Measurements from ENCODE around the gene OR13J1. TPM values are rescaled to one million over a fixed set of nuclear protein-coding genes. Genes with fewer than 3 reads are reported as not detected.

OR13J1 gene
- total RNA-seq, 1 donor: not detected

DNA sequence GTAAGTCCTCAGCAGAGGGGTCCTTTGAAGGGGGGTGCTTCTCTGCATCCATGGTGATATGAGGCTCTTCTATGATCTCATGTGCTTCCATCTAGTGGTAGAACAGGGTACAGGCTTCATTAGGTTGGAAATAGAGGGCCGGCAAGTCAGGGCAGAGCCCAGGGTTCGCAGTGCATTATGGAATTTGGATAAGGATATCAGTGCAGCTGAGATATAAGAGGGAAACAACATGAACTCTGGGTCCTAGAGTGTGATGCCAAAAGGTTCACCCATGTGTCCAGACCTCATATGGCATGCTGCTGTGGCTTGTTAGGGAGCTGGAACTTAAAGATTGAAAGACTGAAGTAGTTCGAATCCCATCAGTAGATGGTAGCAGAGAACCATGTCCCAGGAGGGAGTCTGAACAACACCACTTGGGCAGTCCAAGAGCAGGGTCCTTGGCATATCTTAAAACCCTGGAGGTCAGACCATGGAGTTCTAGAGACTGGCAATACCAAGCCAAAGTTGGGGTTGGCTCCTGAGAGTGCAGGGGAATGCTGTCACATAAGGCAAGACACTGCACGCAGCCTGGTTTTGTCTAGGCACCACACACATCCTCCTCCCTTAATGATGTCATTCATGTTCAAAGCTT, 44.0 kb downstream of the OR13J1 start:
- TF ChIP-seq, protein P1, sequence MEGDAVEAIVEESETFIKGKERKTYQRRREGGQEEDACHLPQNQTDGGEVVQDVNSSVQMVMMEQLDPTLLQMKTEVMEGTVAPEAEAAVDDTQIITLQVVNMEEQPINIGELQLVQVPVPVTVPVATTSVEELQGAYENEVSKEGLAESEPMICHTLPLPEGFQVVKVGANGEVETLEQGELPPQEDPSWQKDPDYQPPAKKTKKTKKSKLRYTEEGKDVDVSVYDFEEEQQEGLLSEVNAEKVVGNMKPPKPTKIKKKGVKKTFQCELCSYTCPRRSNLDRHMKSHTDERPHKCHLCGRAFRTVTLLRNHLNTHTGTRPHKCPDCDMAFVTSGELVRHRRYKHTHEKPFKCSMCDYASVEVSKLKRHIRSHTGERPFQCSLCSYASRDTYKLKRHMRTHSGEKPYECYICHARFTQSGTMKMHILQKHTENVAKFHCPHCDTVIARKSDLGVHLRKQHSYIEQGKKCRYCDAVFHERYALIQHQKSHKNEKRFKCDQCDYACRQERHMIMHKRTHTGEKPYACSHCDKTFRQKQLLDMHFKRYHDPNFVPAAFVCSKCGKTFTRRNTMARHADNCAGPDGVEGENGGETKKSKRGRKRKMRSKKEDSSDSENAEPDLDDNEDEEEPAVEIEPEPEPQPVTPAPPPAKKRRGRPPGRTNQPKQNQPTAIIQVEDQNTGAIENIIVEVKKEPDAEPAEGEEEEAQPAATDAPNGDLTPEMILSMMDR (IDR thresholded peaks at IDR 0.05; ENCODE audit: insufficient read depth, low read length): peak; percentile 91
- H3K4me3 ChIP-seq (ENCODE audit: low read depth, low read length): no peak overlapping the region
- DNase-seq (ENCODE audit: low read depth): peak; percentile 82

DNA sequence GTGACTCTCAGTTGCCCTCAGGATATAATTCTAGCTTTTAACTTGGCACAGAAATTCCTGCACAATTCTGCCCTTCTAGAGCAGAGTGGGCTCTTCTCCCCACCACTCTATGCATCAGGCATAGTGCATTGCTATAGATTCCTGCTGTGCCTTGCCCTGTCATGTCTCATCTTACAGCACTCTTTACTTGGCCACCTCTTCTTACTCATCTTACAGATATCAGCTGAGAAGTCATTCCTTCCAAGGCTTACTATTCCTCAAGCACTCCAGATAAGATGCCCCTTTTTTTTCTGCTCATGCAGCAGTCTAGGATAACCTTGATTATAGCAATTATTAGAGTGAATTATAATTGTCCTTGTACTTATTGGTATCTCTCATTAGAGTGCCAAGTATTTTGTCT, 47.3 kb downstream of the OR13J1 start:
- DNase-seq (ENCODE audit: low read depth): no peak
- TF ChIP-seq, protein P1 (IDR thresholded peaks at IDR 0.05; ENCODE audit: insufficient read depth, low read length): no peak
- no peak overlapping the region for H3K4me3 ChIP-seq (ENCODE audit: low read depth, low read length)

DNA sequence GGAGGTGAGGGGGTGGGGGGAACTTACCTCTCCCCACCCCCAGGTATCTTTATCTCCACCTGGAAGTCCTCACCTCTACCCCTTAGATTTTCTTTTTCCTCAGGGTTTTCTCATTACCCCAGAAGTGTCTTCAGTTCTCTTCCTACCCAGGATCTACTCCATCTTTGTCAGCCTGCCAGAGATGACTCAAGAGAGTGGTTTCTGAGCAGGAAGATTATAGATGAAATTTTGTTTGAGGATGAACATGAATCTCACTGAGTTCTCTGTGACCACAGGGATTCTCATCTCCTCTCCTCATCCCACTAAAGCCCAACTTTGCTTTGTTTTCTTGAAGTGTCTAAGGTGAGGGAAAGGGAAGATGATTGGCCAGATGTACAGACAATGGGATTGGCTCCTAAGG, 50.1 kb downstream of the OR13J1 start:
- DNase-seq (ENCODE audit: low read depth): peak; percentile 73
- TF ChIP-seq, protein P1 (IDR thresholded peaks at IDR 0.05; ENCODE audit: insufficient read depth, low read length): no peak
- H3K4me3 ChIP-seq (ENCODE audit: low read depth, low read length): no peak overlapping the region

Other genes with a start within 250 kb of the OR13J1 start
- gene SIT1, start 219.5 kb downstream of the OR13J1 start, total RNA-seq (ENCODE audit: low replicate concordance): 0.18 and 1.6 TPM in 2 replicates
- 966 and 30,763 TPM in 2 replicates for gene RMRP, start 212.4 kb downstream of the OR13J1 start, total RNA-seq (ENCODE audit: low replicate concordance)
- gene CCDC107, start 212.1 kb downstream of the OR13J1 start, total RNA-seq (ENCODE audit: low replicate concordance): 6.1 and 10.9 TPM in 2 replicates
- gene ARHGEF39, start 205.2 kb downstream of the OR13J1 start, total RNA-seq (ENCODE audit: low replicate concordance): 3.9 TPM in 1 of 2 replicates, not detected in the other
- 0.45 and 1.5 TPM in 2 replicates for gene CA9, start 196.5 kb downstream of the OR13J1 start, total RNA-seq (ENCODE audit: low replicate concordance)
- 484 and 2,099 TPM in 2 replicates for gene TPM2, start 180.5 kb downstream of the OR13J1 start, total RNA-seq (ENCODE audit: low replicate concordance)
- gene TLN1, start 138.2 kb downstream of the OR13J1 start, total RNA-seq (ENCODE audit: low replicate concordance): 287 and 513 TPM in 2 replicates
- 56.1 and 68.3 TPM in 2 replicates for gene CREB3, start 137.7 kb downstream of the OR13J1 start, total RNA-seq (ENCODE audit: low replicate concordance)
- 25.5 and 36.1 TPM in 2 replicates for gene GBA2, start 121.2 kb downstream of the OR13J1 start, total RNA-seq (ENCODE audit: low replicate concordance)
- gene RGP1, start 121.1 kb downstream of the OR13J1 start, total RNA-seq (ENCODE audit: low replicate concordance): 7.8 and 16.0 TPM in 2 replicates
- not detected in 2 replicates for gene MSMP, start 116.1 kb downstream of the OR13J1 start, total RNA-seq (ENCODE audit: low replicate concordance)
- gene NPR2, start 78.8 kb downstream of the OR13J1 start, total RNA-seq (ENCODE audit: low replicate concordance): 17.1 and 21.4 TPM in 2 replicates
- gene SPAG8, start 58.1 kb downstream of the OR13J1 start, total RNA-seq (ENCODE audit: low replicate concordance): 0.81 and 3.3 TPM in 2 replicates
- gene HINT2, start 55.4 kb downstream of the OR13J1 start, total RNA-seq (ENCODE audit: low replicate concordance): 24.9 and 32.6 TPM in 2 replicates
- gene FAM221B, start 41.7 kb downstream of the OR13J1 start, total RNA-seq (ENCODE audit: low replicate concordance): not detected in 2 replicates
- gene TMEM8B, start 41.2 kb downstream of the OR13J1 start, total RNA-seq (ENCODE audit: low replicate concordance): 1.9 and 2.8 TPM in 2 replicates
- gene HRCT1, start 35.8 kb upstream of the OR13J1 start, total RNA-seq (ENCODE audit: low replicate concordance): 0.81 TPM in 1 of 2 replicates, not detected in the other
- not detected in 2 replicates for gene SPAAR, start 39.1 kb upstream of the OR13J1 start, total RNA-seq (ENCODE audit: low replicate concordance)
- not detected in 2 replicates for gene OR2S2, start 87.8 kb upstream of the OR13J1 start, total RNA-seq (ENCODE audit: low replicate concordance)
- 30.1 and 61.8 TPM in 2 replicates for gene RECK, start 166.5 kb upstream of the OR13J1 start, total RNA-seq (ENCODE audit: low replicate concordance)